Coronary artery (tissue), 2 donors: ENCODE data around the gene DDO.

Source experiments
- DNase-seq: peaks from one replicate; pipeline ENCODE4 v3.0.0-alpha.2; 2017; ENCODE audit warnings: low spot score
- H3K27ac ChIP-seq, 2 donors: fragments of 200-600 bp; sonication (generic); one replicate each; pipeline ENCODE4 v1.5.1; 2016 to 2019
- H3K4me3 ChIP-seq: fragments of 200-600 bp; sonication (generic); 2 replicates; pipeline ENCODE4 v1.5.1; 2016; ENCODE audit warnings: mild to moderate bottlenecking, moderate library complexity
- CTCF ChIP-seq: fragments of 200-600 bp; sonication (generic); IDR thresholded peaks from one replicate; pipeline ENCODE4 v1.5.1; 2019; ENCODE audit warnings: antibody characterized with exemption

Gene DDO

DNA sequence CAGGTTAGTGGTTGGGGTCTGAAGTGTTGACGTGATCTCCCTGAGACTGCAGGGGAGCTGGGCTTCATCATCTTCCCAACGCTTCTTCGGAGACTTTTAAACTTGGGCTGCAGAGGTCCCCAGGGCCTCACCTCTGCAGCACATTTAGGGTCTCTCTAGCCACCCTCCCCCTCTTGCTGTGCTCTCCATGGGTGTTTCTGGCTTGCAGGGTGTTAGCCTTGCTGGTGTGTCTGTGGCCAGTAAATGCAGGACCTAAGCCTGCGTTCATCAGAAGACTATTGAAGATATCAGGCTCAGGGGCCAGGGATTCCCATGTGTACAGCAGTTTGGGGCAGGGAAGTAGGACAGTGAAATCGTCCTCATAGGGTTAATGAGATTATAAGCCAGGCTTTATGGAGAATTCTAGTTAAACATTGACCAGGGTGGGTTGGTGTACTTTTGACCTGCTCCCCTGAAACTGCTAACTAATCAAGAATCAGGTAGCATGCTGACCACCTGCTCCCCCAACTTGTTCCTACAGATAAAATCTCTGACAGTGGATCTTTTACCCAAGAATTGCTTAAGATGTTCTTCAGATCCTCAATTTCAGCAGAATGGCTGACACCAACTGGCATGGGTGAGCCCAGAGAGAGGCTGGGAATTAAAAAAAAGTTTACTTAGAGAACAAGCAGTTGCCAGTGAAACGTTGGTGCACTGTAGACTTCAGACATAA, 3.8 kb upstream of the DDO start:
- no peak for TF ChIP-seq CTCF
- no peak for DNase-seq
- Histone ChIP-seq H3K27ac (no peak overlapping the region), H3K4me3 (no peak overlapping the region)

GRCh38 chr6:110418594-110418993, 3.2 kb upstream of the DDO start:
- Histone ChIP-seq H3K4me3 (no peak overlapping the region), H3K27ac (no peak overlapping the region)
- DNase-seq = no peak
- TF ChIP-seq CTCF = no peak

GRCh38 chr6:110414669-110415068, 706 bp downstream of the DDO start:
- Histone ChIP-seq H3K27ac (peak overlapping the region; percentile 84 to 89), H3K4me3 (peak overlapping the region; percentile 68)
- no peak for TF ChIP-seq CTCF
- no peak for DNase-seq

- Histone ChIP-seq H3K4me3 (no peak overlapping the region), H3K27ac (no peak overlapping the region)
- TF ChIP-seq CTCF = no peak
- DNase-seq = no peak
Measured at GRCh38 chr6:110412360-110412759, 3.0 kb downstream of the DDO start.

DNA sequence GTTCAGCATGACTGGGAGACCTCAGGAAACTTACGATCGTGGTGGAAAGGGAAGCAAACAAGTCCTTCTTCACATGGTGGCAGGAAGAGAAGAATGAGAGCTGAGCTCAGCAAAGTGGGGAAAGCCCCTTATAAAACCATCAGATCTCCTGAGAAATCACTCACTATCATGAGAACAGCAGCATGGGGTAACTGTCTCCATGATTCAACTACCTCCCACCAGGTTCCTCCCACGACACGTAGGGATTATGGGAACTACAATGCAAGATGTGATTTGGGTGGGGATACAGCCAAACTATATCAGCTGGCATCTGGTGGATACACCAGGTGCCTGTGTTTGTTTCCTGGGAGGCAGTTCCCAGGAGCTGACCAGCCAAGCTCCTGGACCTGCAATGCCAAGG, 4.9 kb downstream of the DDO start:
- TF ChIP-seq CTCF = no peak
- DNase-seq = no peak
- no peak overlapping the region for H3K4me3 ChIP-seq
- H3K27ac ChIP-seq = no peak overlapping the region

- Histone ChIP-seq H3K27ac (no peak overlapping the region), H3K4me3 (no peak overlapping the region)
- DNase-seq = no peak
- no peak for TF ChIP-seq CTCF
Measured at GRCh38 chr6:110409794-110410193, 5.6 kb downstream of the DDO start.

DNA sequence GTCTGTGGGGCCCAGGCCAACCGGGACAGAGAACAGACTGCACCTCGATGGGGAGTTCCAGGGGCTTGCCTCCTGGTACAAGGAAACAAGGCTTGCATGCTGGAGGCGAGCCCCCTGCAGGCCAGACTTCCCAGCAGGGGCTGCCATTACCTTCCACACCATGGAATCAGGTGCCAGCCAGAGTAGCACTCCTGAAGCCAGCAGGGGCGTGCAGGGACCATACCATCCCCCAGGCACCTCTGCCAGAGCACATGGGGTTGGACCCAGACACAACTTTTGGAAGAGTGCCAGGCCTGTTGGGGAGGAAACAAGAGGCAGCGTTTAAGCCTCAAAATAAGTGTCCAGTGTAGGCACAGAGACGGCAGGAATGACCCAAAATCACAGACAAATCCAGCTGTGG, 6.5 kb downstream of the DDO start:
- no peak overlapping the region for H3K4me3 ChIP-seq
- H3K27ac ChIP-seq = no peak overlapping the region
- no peak for TF ChIP-seq CTCF
- no peak for DNase-seq
